Esophagus muscularis mucosa (tissue), 4 donors: ENCODE measurements around the gene ZNF208. TPM values are rescaled to one million over a fixed set of nuclear protein-coding genes. Genes with fewer than 3 reads are reported as not detected.

Experiments used
- DNase-seq: peaks from one replicate; pipeline ENCODE4 v3.0.0-alpha.2; 2017; ENCODE audit errors: extremely low spot score
- H3K27ac ChIP-seq, 4 donors: fragments of 200-600 bp; sonication (generic); replicated peaks in 1 of 4; 1 replicate in 3 of 4; 2 replicates in 1 of 4; pipeline ENCODE4 v1.5.1; 2016 to 2019; ENCODE audit warnings: mild to moderate bottlenecking in 1 of 4
- H3K27me3 ChIP-seq, 4 donors: fragments of 200-600 bp; sonication (generic); one replicate each; pipeline versions ENCODE4 v1.5.1 to v1.6.0; 2016 to 2019
- H3K36me3 ChIP-seq, 4 donors: fragments of 200-600 bp; sonication (generic); one replicate each; pipeline ENCODE4 v1.5.1; 2016 to 2019
- H3K4me1 ChIP-seq, 4 donors: fragments of 200-600 bp; sonication (generic); one replicate each; pipeline ENCODE4 v1.5.1; 2016 to 2019
- H3K4me3 ChIP-seq, 4 donors: fragments of 200-600 bp; sonication (generic); 1 replicate in 2 of 4; 2 replicates in 2 of 4; pipeline ENCODE4 v1.5.1; 2016 to 2019; ENCODE audit warnings: mild to moderate bottlenecking in 4 of 4, moderate library complexity in 1 of 4
- H3K9me3 ChIP-seq, 4 donors: fragments of 200-600 bp; sonication (generic); 1 replicate in 3 of 4; 2 replicates in 1 of 4; pipeline ENCODE4 v1.5.1; 2016 to 2019
- CTCF ChIP-seq, 3 experiments: fragments of 200-600 bp in 2 of 3; fragments of 450-650 bp in 1 of 3; sonication (generic) in 2 of 3; IDR thresholded peaks; one replicate each; pipeline ENCODE4 v1.5.1; 2017 to 2019; ENCODE audit warnings: antibody characterized with exemption in 3 of 3, mild to moderate bottlenecking in 2 of 3, moderate library complexity in 1 of 3
- EP300 ChIP-seq: sonication (generic); formaldehyde crosslinking; IDR thresholded peaks from one replicate; pipeline ENCODE4 v1.6.1; 2017; ENCODE audit warnings: antibody characterized with exemption
- POLR2A ChIP-seq: fragments of 450-650 bp; IDR thresholded peaks from one replicate; pipeline ENCODE4 v1.6.1; 2017; ENCODE audit warnings: antibody characterized with exemption, moderate library complexity, mild to moderate bottlenecking, low read depth
- POLR2AphosphoS5 ChIP-seq, 2 donors: sonication (generic); formaldehyde crosslinking; IDR thresholded peaks; one replicate each; pipeline ENCODE4 v1.6.1; 2017; ENCODE audit warnings: antibody characterized with exemption in 2 of 2
- WGBS: methylation state at CpG from one replicate; pipeline ENCODE4 v1.1.5; 2018; 5-methylcytosine and 5-hydroxymethylcytosine counted together
- intact Hi-C: fragments of 100-400 bp; cut with DNase I; formaldehyde crosslinking; loops from one replicate; pipeline ENCODE4 v1.15.1; 2023
- total RNA-seq, 4 donors: library from RNA; depleted of rRNA; stranded (reverse); fragments of >200 nt; gene quantifications; one replicate each; pipeline versions ENCODE4 v1.1.0 to v1.2.1, GENCODE V29; 2016

ZNF208 gene
- total RNA-seq, 4 donors from 2014 or later, result 7.0 to 17.4 (median 11.0) TPM

GRCh38 chr19:21921691-21922180 lies 89.0 kb downstream of the ZNF208 start:
- WGBS, result 86% methylated on average over 3 of the region's 3 CpGs
- peak; percentile 34 for DNase-seq
- TF ChIP-seq CTCF (IDR thresholded peaks at IDR 0.05) (no peak), POLR2AphosphoS5 (IDR thresholded peaks at IDR 0.05) (no peak), EP300 (no peak), POLR2A (no peak)
- Histone ChIP-seq H3K4me1 (no peaks in the 10 kb centered on the region), H3K27me3 (no peaks in the 10 kb centered on the region), H3K4me3 (no peak overlapping the region), H3K36me3 (no peaks in the 10 kb centered on the region), H3K27ac (no peak overlapping the region), H3K9me3 (peaks cover 0 to 13% (median 9%) of the 10 kb centered on the region in 4 donors)
- intact Hi-C loops, result no loop called here

DNA sequence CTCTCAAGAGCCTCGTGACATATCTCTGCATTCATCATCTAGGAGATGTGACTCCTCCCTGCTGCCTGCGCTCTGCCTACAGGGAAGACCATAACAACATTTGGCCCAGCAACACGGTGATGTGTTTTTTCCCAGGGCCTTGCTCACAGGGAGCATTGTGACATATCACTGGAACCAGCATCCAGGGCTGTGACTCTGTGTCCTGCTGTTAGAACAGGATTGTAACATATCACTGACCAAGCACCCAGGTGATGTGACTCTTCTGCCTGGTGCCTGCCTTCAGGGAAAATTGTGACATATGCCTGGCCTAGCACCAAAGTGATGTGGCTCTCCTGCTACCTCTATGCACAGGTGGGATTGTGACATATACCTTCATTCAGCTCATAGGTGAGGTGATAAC lies 95.3 kb downstream of the ZNF208 start:
- Histone ChIP-seq H3K27ac (no peak overlapping the region), H3K27me3 (no peaks in the 10 kb centered on the region), H3K4me1 (no peaks in the 10 kb centered on the region), H3K36me3 (no peaks in the 10 kb centered on the region), H3K9me3 (peaks cover 0 to 20% (median 7%) of the 10 kb centered on the region in 4 donors), H3K4me3 (no peak overlapping the region)
- intact Hi-C loops, result no loop called here
- DNase-seq, result no peak
- TF ChIP-seq POLR2A (no peak), CTCF (IDR thresholded peaks at IDR 0.05) (no peak), POLR2AphosphoS5 (IDR thresholded peaks at IDR 0.05) (no peak), EP300 (no peak)
- 56% methylated on average over 3 of the region's 3 CpGs for WGBS

DNA sequence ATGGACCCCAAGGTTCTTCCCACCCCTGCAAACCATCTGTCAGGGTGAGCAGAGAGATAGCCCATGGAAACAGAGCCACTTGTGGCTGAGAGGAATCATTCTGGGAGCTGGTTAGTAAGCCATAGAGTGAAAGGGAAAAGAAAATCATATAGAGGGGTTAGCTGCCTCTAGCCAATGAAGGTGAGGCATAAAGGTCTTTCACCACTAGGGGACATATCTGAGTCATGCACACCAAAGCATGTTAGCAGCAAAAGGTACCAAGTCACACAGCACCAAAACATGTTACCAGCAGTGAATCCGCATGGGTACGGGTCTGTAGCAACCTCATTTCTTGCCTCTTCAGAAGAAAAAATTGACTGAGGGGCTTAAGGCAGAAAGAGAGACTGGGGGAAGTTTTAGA lies 98.1 kb downstream of the ZNF208 start:
- Histone ChIP-seq H3K4me1 (no peaks in the 10 kb centered on the region), H3K27me3 (no peaks in the 10 kb centered on the region), H3K36me3 (no peaks in the 10 kb centered on the region), H3K9me3 (peaks cover 0 to 12% (median 4%) of the 10 kb centered on the region in 4 donors), H3K27ac (no peak overlapping the region), H3K4me3 (no peak overlapping the region)
- intact Hi-C loops, result no loop called here
- DNase-seq, result no peak
- WGBS, result 63% methylated on average over 2 of the region's 2 CpGs
- TF ChIP-seq POLR2AphosphoS5 (IDR thresholded peaks at IDR 0.05), result no peak
- TF ChIP-seq CTCF (IDR thresholded peaks at IDR 0.05), result no peak
- no peak for TF ChIP-seq POLR2A
- no peak for TF ChIP-seq EP300

- no peak for DNase-seq
- no peak overlapping the region for H3K4me3 ChIP-seq
- WGBS, result 83% methylated on average over 2 of the region's 2 CpGs
- H3K4me1 ChIP-seq, result no peaks in the 10 kb centered on the region
- H3K27me3 ChIP-seq, result no peaks in the 10 kb centered on the region
- TF ChIP-seq POLR2A, result no peak
- H3K9me3 ChIP-seq, result peaks cover 0 to 4% (median under 1%) of the 10 kb centered on the region in 4 donors
- H3K36me3 ChIP-seq, result no peaks in the 10 kb centered on the region
- H3K27ac ChIP-seq, result no peak overlapping the region
- intact Hi-C loops, result no loop called here
Measured at GRCh38 chr19:21910318-21910717, 100.4 kb downstream of the ZNF208 start.

DNA sequence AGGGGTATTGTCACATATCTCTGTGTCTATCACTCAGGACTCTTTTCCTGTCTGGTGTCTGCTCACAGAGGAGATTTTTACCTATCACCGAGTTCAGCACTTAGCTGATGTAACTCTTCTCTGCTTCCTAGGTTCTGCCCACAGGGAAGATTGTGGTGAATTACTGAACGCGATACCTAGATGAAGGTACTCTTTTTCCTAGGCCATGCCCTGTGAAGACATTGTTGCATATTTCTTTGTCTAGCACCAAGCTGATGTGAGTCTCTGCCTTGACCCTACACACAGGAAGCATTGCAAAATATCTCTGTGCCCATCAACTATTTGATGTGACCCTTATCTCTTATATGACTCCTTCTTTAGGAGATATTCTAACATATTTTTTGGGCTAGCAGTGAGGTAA lies 102.7 kb downstream of the ZNF208 start:
- Histone ChIP-seq H3K27ac (no peak overlapping the region), H3K4me1 (no peaks in the 10 kb centered on the region), H3K27me3 (no peaks in the 10 kb centered on the region), H3K36me3 (no peaks in the 10 kb centered on the region), H3K4me3 (no peak overlapping the region), H3K9me3 (no peaks in the 10 kb centered on the region)
- 82% methylated on average over 3 of the region's 3 CpGs for WGBS
- no peak for DNase-seq
- intact Hi-C loops, result no loop called here
- no peak for TF ChIP-seq CTCF (IDR thresholded peaks at IDR 0.05)
- TF ChIP-seq POLR2A, result no peak
- no peak for TF ChIP-seq EP300
- TF ChIP-seq POLR2AphosphoS5 (IDR thresholded peaks at IDR 0.05), result no peak
